Measurements from ENCODE around the gene PHOX2B.

The PHOX2B gene

DNA sequence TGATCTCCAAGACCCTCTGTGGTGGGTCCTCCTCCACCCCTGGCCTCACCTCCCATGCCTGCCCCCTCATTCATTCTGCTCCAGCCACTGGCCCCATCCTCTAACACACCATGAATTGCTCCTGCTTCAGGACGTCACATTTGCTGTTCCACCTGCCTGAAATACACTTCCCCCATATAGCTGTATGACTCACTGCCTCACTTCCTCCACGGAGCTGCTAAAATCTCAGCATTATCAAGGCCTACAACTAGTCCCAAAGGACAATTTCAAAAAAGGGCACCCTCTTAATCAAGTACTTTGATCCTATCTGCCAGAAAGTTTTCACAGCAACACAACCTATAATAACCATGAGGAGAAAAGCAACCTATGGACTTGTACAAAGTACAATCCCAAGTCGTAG is 43.6 kb upstream of the PHOX2B start:
- H3K27me3 ChIP-seq (ENCODE audit: insufficient read depth, low read depth) = no peaks in the 10 kb centered on the region
- H3K36me3 ChIP-seq (ENCODE audit: insufficient read depth) = no peaks in the 10 kb centered on the region
- no peak overlapping the region for H3K9ac ChIP-seq
- H3K79me2 ChIP-seq (ENCODE audit: insufficient read depth, low read depth) = no peaks in the 10 kb centered on the region
- no peak overlapping the region for H3K4me3 ChIP-seq (IDR thresholded peaks at IDR 0.05; ENCODE audit: insufficient read depth, low read depth, low read length)
- no peaks in the 10 kb centered on the region for H3K4me1 ChIP-seq (ENCODE audit: low read depth, poor library complexity, severe bottlenecking)
- TF ChIP-seq, protein P1, sequence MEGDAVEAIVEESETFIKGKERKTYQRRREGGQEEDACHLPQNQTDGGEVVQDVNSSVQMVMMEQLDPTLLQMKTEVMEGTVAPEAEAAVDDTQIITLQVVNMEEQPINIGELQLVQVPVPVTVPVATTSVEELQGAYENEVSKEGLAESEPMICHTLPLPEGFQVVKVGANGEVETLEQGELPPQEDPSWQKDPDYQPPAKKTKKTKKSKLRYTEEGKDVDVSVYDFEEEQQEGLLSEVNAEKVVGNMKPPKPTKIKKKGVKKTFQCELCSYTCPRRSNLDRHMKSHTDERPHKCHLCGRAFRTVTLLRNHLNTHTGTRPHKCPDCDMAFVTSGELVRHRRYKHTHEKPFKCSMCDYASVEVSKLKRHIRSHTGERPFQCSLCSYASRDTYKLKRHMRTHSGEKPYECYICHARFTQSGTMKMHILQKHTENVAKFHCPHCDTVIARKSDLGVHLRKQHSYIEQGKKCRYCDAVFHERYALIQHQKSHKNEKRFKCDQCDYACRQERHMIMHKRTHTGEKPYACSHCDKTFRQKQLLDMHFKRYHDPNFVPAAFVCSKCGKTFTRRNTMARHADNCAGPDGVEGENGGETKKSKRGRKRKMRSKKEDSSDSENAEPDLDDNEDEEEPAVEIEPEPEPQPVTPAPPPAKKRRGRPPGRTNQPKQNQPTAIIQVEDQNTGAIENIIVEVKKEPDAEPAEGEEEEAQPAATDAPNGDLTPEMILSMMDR (conservative IDR thresholded peaks at IDR 0.05; ENCODE audit: low read depth, low read length) = no peak
- no peak overlapping the region for H2AFZ ChIP-seq (ENCODE audit: low read depth)
- no peaks in the 10 kb centered on the region for H4K20me1 ChIP-seq (ENCODE audit: insufficient read depth)
- H3K4me2 ChIP-seq = no peak overlapping the region
- H3K27ac ChIP-seq = no peak overlapping the region

DNA sequence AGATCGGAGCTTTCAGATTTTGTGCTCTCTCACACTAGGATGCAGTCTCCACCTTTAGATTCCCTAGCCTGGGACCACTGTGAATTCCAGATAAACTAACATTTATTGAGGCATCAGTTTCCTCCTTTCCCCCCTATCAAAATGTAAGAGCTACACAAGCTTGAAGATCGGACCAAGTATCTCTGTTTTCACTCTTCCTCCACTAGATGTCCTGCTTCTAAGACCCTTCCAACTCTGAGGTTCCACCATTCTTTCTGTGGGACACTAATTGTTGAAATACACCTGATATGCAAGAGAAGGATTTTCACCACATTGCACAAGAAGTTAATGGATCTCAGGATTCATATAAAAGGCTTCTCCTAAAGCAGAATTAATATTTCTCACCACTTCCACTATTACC is 43.0 kb upstream of the PHOX2B start:
- H3K9ac ChIP-seq = no peak overlapping the region
- no peaks in the 10 kb centered on the region for H3K27me3 ChIP-seq (ENCODE audit: insufficient read depth, low read depth)
- H3K27ac ChIP-seq = no peak overlapping the region
- H3K36me3 ChIP-seq (ENCODE audit: insufficient read depth) = no peaks in the 10 kb centered on the region
- TF ChIP-seq, protein P1 (conservative IDR thresholded peaks at IDR 0.05; ENCODE audit: low read depth, low read length) = no peak
- no peak overlapping the region for H3K4me2 ChIP-seq
- no peak overlapping the region for H2AFZ ChIP-seq (ENCODE audit: low read depth)
- no peak overlapping the region for H3K4me3 ChIP-seq (IDR thresholded peaks at IDR 0.05; ENCODE audit: insufficient read depth, low read depth, low read length)
- no peaks in the 10 kb centered on the region for H3K4me1 ChIP-seq (ENCODE audit: low read depth, poor library complexity, severe bottlenecking)
- H4K20me1 ChIP-seq (ENCODE audit: insufficient read depth) = no peaks in the 10 kb centered on the region
- no peaks in the 10 kb centered on the region for H3K79me2 ChIP-seq (ENCODE audit: insufficient read depth, low read depth)

DNA sequence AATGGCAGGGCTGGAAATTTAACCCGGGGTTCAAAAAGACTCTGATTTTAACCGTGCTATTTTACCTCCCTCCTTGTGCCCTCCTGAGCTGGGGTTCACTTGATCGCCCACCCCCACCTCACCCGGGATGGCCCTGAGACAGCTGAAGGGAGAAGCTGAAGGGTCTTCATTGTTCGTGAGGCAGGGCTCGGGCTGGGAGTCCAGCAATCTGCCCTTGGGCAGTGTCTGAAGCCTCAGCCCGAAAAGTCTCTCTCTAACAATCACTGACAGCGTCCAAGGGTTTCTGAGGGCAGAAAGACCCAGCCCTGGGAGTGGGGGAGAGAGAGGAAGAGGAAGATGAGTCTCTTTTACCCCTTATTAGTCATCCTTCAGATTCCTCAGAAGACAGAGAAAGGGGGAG is 39.4 kb upstream of the PHOX2B start:
- no peaks in the 10 kb centered on the region for H3K36me3 ChIP-seq (ENCODE audit: insufficient read depth)
- no peaks in the 10 kb centered on the region for H3K4me1 ChIP-seq (ENCODE audit: low read depth, poor library complexity, severe bottlenecking)
- H3K4me2 ChIP-seq = no peak overlapping the region
- H3K27me3 ChIP-seq (ENCODE audit: insufficient read depth, low read depth) = no peaks in the 10 kb centered on the region
- no peak overlapping the region for H3K9ac ChIP-seq
- H3K79me2 ChIP-seq (ENCODE audit: insufficient read depth, low read depth) = no peaks in the 10 kb centered on the region
- H2AFZ ChIP-seq (ENCODE audit: low read depth) = no peak overlapping the region
- no peaks in the 10 kb centered on the region for H4K20me1 ChIP-seq (ENCODE audit: insufficient read depth)
- TF ChIP-seq, protein P1 (conservative IDR thresholded peaks at IDR 0.05; ENCODE audit: low read depth, low read length) = no peak
- no peak overlapping the region for H3K27ac ChIP-seq
- H3K4me3 ChIP-seq (IDR thresholded peaks at IDR 0.05; ENCODE audit: insufficient read depth, low read depth, low read length) = no peak overlapping the region

DNA sequence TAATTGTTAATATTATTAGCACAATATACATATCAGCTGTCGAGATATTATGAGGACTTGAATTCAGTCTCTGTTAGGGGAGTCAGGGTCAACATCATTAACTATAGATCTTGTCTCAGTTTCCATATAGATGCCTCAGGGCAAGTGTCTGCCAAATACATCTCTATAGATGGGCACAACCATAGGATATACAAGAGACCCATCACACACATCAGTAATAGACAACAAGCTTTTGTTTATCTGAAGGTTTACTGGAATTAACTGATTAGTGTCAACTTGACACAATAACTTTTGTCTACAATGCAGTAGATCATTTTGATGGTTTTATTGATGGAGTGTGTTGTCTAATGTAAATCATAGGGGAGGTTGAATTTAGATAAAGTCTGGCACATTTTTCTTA is 37.1 kb upstream of the PHOX2B start:
- Histone ChIP-seq H3K4me3 (IDR thresholded peaks at IDR 0.05; ENCODE audit: insufficient read depth, low read depth, low read length) (no peak overlapping the region), H3K4me2 (no peak overlapping the region), H3K36me3 (ENCODE audit: insufficient read depth) (no peaks in the 10 kb centered on the region), H3K27ac (no peak overlapping the region), H3K4me1 (ENCODE audit: low read depth, poor library complexity, severe bottlenecking) (no peaks in the 10 kb centered on the region), H3K9ac (no peak overlapping the region), H4K20me1 (ENCODE audit: insufficient read depth) (no peaks in the 10 kb centered on the region), H3K27me3 (ENCODE audit: insufficient read depth, low read depth) (no peaks in the 10 kb centered on the region), H2AFZ (ENCODE audit: low read depth) (no peak overlapping the region), H3K79me2 (ENCODE audit: insufficient read depth, low read depth) (no peaks in the 10 kb centered on the region)
- TF ChIP-seq, protein P1 (conservative IDR thresholded peaks at IDR 0.05; ENCODE audit: low read depth, low read length) = no peak
